Effector CD8-positive, alpha-beta T cell (primary cell): ENCODE data around the gene SDHB.

Experiments used
- DNase-seq: peaks from one replicate; lab custom pipeline; 2025; lab: John Stamatoyannopoulos, UW

Gene SDHB

DNA sequence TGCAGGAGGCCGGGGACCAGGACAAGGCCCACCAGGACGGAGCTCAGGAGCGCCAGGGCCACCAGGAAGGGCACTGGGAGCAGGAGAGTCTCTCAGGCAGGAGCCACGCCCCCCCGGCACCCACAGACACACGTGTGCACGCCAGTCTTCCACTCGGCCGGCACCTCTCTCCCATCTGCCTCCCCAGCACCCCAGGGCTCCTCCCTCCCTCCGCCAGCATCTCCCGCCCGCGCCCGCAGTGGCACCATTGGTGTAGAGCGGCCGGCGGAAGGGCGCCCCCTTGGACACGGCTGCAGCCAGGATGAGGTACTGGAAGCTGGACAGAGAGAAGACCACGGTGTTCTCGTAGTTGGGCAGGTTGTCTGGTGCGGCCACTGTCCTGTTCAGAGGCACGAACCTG lies 67.3 kb downstream of the SDHB start:
- no peak for DNase-seq

DNA sequence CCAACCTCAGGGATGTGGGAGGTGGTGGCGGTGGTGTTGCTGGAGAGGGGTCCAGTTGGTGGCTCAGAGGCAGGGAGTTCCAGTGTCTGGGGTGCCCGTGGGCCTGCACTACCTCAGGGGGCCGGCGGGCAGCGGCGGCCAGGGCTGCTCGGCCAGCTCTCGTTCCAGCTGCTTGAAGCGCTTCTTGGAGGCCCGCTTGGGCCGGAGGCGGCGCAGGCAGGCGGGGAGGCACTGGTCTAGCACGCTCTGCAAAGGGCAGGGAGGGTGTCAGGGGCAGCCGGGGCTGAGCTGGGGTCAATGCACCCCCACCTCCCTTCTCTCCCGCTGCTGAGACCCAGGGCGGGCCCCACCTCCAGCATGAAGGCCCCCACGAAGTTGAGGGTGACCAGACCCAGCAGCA lies 67.7 kb downstream of the SDHB start:
- DNase-seq, result no peak

DNA sequence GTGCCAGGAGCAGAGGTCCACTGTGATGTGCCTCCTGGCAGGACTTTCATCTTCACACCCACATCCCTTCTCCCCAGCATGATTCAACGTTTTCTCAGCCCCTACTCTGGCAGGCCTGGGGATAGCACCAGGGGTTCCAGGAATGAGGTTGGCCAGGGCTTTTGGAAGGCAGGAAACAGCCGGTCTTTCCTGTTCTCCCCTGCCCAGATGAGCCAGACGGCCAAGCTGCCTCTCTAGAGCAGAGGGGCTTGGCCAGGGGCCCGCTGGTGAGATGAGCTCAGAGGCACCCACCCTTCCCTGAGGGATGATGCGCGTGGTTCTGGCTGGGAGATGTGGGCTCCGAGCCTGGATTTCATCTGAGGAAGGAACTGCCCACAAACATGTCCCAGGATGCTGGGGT lies 69.1 kb downstream of the SDHB start:
- no peak for DNase-seq

DNA sequence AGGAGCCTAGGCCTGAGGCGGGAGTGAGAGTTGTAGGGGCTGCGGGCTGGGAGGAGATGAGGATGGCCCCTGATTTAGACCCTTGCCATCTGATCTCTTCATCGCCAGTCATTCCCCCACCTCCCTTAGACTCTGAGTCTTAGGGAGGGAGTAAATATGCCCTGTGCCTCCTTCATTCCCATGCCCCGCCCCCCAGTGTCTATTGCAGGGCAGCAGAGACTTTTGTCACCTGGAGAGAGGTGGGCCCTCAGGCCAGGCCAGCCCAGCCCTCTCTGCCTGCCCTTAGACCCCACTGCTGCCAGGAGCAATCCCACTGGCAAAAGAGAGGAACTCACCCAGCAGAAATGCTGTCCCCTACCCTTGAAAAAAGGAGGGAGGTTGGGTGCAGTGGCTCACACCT lies 70.2 kb downstream of the SDHB start:
- no peak for DNase-seq

DNA sequence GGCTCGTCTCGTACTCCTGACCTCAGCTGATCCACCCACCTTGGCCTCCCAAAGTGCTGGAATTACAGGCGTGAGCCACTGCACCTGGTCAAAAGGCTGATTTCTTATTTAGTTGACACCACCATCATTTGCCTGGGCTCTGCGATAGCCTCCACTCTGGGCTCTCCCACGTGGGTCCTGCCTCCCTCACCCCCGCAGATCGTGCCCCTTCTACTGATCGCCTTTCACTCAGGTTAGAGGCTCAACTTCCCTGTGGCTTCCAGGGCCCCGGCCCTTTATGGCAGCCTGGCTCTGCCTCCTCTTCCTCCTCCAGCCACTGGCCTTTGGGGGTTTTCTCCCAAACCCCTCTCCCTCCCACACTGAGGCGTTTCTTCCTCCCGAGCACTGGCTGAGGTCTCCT lies 70.9 kb downstream of the SDHB start:
- no peak for DNase-seq

DNA sequence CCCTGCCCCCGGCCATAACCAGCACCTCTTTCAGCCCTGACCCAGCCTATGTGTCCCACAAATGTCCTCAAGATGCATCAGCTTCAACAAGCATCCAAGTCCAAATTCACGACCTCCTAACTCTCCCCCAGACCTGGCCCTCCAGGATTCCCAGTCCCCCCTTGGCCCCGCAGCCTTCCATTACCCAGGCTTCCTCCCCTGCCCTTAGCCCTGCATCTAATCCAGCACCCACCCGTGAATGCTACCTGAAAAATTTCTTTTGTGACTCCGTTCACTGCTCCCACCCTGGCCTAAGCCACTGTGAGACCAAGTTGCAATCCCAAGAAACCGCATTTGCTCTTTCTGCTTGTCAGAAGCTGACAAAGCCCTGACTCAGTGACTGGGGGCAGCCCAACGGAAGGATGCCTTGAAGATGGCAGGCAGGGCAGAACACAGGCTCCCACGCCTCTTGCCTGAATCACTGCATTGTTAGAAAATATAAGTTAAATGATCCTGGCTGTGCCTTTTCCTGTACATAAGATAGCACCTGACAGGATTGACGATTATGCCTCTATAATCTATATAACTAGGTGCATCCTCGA lies 72.5 kb downstream of the SDHB start:
- no peak for DNase-seq

DNA sequence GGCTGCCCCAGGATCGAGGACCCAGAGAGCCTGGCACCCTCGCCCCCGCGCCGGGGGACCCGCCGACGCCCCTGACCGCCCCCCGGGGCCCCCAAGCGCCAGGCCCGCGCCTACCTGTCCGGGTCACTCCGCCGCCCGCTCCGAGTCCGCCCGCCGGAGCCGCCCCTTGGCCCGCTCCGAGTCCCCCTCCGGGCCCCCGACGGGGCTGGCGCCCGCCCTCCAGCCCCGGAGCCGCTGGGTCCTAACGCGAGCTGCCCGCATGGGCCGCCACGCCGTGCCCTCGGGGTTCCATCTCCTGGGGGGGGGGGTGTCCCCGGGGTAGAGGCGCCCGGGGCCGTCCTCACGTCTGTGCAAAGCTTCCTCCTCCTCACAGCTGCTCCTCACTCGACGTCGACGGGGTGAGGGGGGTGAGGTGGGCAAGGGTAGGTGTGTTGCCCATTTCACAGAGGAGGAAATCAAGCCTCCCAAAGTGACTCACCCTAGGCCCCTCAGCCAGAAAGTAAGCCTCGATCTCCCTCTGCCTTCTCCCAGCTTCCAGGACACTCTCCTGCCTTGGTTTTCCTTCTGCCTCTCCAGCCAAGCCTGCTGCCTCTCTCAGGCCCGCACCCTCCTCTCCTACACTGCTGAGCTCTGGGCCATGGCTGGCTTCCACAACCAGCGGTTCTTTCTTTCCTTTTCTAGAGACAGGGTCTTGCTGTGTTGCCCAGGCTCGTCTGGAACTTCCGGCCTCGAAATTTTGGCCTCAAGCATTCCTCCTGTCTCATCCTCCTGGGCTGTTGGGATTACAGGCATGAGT lies 73.2 kb downstream of the SDHB start, which contains the start of gene MFAP2:
Gene MFAP2, minus strand, starts transcription at position 148 of the 796 bp plus-strand sequence. CDS start 2,347 bp downstream, outside the sequence.
- no peak for DNase-seq

DNA sequence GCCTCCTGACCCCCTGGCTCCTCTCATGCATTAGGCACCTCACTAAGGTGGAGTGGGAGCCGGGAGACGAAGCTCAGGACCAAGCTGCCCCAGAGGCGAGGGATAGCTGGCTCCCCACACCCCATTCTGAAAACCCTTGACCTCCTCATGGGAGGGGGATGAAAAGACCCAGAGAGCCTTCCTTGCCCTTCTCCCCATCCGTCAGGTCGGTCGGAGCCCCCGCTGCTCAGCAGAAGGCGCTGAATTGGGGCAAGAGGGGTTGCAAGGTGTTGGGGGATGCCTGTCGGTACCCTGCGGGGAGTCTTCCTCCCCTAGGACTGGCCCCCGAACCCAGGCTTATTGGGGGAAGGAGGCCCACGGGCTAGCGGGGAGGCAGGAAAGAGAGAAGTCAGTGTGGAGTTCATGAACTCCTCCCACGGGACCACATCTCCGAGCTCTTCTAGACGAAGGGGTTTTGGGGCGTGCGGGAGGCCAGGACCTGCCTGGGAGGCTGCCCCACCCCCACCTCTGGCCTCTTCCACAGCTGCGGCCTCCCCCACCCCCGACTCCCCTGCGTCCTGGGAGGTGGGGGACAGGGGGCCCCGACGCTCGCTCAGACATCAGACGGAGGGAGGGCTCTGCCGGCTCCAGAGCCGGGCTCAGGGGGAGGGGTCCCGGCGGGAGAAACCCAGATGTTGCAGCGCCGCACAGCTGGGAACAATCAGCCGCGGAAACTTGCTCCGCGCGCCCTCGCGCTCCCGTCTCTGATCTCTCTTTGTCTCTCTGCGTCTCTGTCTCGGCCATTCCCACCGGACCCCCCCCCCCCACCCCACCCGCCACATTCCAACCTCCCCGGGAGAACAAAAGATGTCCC lies 74.1 kb downstream of the SDHB start:
- no peak for DNase-seq

DNA sequence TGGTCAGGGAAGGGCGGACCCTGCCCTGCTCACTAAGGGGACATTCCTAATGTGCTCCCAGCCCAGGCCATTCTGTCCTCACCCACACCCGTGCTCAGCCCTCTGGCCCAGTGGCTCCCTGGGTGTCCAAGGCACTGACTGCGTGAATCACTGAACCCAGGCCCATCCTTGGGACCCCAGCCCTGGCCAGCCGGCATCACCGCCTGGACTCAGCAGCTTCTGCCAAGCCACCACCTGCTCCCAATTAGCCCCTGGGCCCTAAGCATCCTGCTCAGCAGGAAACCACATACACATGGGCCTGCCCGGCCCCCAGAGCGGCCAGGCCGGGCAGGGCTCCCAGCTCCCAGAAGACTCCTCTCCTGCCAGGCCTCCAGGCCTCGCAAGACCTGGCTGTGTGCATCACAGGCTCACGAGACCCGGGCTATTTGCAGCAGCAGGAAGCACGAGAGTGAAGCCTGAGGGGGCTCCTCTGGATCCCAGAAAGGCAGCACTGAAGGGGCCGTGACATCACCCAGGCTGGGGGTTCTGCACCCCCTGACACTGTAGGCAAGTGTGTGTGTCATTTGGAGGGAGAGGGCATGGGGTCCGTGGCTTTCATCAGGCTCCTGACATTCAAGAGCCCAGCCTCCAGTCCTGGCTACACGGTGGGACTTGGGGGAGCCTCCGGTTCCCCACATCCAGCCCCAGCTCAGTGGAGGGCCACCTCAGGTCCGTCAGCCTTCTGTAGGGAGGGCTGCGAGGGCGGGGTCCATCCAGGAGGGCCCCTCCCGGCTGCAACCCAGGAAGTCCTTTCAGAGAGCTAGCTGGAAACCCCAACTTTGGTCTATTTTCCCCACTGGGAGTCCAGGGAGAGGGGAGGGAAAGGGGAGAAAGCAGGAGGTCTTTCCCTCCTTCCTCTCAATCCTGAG lies 75.0 kb downstream of the SDHB start:
- no peak for DNase-seq

DNA sequence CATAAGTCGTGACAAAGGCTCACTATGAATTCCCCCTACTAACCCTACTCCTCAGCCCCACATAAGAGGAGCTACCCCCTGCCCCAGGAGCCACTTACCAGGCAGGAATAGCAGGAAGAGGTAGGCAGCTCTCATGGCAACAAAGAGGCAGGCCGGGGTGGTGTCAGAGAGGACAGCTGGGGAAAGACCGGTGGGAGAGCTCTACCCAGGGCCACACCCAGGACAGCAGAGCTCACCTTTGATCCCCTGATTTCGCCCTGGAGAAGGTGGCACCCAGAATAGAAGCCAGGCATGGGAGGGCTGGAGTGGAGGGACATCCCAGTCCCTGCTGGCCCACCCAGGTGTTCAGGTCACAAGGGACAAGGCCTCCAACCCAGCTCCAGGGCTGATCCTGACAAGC lies 75.7 kb downstream of the SDHB start:
- no peak for DNase-seq

DNA sequence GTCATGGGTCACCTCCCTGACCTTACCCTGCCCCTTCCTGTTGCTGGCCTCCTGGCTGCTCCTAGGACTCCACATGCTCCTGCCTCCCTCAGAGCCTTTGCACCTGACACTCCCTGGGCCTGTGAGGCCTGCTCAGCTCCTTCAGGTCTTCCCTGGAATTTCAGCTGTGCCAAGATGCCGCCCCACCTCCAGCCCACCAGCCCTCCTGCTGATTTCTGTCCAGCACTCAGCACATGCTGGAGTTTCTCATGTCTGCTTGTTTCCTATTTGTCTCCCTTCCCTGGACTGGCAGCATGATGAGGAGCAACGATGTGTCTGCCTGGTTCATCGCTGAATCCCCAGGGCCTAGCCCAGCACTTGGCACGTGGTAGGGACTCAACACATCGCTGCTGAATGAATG lies 76.5 kb downstream of the SDHB start:
- no peak for DNase-seq

DNA sequence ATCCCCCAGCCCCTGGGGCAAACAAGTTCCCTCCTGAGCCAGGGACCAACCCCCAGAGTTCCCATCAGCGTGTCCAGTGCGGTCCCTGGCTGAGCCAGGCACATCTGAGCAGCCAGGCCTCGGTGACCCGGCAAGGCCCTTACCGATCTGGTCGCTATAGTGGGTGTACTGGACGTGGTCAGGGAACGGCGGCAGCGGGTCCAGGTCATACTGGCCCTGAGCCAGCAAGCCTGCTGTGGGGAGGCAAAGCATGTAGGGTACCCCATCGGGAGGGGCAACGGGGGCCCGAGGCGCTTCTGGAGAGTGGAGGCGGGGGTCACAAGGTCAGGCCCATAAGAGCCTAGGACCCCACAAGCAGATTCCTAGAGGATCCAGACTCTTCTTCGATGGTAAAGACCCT lies 76.9 kb downstream of the SDHB start:
- DNase-seq, result no peak

DNA sequence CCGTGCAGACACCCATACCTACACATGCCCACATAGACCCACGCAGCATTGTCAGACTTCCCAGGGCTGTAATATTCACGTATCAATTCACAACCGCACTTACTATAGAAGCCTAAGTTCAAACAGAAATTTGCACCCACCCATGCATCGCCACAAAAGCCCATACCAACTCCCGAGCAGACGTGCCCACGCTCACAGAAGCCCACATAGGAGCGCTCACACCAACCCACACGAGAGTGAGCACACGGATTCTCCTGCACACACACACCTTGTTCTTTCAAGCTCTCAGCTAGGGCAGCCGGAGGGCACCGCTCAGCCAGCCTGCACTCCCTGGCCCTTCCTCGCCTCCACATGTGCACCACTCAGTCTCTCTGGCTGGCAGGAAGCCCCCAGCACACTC lies 78.0 kb downstream of the SDHB start:
- DNase-seq, result no peak

DNA sequence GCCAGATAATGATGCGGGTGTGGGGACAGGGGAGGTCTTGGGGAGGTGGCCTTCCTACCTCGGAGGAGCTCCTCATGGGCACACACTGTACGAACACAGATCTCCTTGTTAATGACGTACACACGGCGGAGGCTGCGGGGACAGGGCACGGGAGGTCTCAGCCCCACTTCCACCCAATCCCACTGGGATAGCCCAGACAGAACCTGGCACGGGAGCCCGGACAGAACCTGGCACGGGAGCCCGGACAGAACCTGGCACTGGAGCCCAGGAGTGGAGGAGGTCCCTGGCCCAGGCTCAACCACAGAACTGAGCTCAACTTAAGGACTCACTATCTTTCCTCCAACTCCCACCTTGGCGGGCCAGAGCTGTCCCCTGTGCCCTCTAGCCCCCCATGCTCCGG lies 78.6 kb downstream of the SDHB start:
- no peak for DNase-seq

DNA sequence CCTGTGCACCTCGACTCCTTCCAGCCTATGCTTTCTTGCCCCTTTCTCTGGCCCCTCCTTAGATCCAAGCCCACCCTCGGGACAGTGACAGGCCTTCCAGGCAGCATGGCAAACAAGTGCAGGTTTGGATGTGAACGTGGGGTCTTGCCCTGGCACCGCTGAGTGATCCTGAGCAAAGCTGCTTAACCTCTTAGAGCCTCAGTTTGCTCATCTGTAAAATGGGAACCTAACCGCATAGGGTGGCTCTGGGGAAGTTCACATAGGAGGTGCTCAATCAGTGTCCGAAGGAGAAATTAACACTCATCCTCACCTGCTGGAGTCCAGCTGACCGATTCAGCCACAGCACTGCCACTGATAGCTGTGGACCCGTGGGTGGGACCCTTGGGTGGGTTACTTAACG lies 80.6 kb downstream of the SDHB start:
- DNase-seq, result no peak

DNA sequence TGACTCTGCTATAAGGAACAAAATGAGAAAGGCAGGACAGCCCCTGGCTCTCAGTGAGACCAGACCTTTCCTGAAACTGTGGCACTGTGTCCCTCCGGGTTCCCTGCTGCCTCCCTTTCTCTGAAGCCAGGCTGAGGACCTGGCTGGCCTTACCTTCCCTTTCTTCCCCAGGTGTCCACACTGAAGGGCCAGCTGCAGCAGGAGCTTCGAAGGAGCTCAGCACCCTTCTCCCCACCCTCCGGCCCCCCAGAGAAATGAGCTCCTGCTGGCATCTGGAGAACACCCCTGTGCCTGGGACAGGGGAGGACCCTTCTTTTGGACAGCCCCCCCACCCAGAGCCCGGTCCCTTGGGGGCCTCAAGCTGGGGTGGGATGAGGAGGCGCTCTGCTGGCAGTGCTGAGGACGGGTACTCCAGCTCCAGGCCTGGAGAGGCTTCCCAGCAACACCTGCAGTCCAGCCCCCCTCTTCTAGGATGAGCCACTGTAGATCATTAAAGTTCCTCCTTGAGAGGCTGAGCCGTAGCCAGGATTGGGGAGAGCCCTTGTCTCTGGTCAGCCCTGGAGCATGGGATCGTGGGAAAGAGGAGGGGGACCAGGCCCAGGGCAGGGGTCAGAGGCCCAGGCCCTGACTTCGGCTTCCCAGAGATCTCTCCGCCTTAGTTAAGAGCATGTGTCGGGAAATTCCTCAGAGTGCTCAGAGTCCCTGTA lies 81.5 kb downstream of the SDHB start:
- no peak for DNase-seq

DNA sequence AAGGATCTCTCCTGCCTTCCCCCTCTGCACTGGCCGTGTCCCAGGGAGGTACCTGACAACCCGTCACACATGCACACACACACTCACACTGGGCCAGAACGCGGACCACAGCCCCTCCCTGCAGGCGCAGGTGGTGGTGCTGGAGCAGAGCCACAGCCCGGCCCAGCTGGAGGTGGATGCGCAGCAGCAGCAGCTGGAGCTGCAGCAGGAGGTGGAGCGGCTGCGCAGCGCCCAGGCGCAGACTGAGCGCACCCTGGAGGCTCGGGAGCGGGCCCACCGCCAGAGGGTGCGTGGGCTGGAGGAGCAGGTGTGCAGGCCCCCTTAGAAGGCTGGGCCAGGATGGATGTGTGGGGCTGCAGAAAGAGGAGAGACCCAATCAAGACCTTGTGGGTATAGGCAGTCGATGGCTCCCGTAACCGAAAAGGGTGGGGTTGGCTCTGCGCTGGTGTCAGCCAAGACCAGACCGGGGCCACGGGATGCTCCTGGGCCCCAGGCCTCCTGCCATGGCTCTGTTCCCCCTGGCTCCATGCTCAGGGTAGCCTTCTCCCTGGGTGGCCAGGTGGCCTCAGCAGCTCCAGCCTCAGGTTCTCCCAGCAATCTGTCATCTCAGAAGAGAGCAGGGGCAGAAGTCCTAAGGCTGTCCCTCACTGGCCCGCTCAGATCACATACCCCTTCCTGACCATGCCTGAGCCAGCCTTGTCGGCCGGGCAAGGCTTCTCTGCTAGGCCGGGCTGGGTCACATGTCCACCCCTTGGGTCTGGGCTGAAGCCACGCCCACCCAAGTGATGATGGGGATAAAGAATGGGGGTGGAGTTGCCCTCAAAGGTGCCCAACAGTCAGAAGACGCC lies 82.3 kb downstream of the SDHB start:
- no peak for DNase-seq

DNA sequence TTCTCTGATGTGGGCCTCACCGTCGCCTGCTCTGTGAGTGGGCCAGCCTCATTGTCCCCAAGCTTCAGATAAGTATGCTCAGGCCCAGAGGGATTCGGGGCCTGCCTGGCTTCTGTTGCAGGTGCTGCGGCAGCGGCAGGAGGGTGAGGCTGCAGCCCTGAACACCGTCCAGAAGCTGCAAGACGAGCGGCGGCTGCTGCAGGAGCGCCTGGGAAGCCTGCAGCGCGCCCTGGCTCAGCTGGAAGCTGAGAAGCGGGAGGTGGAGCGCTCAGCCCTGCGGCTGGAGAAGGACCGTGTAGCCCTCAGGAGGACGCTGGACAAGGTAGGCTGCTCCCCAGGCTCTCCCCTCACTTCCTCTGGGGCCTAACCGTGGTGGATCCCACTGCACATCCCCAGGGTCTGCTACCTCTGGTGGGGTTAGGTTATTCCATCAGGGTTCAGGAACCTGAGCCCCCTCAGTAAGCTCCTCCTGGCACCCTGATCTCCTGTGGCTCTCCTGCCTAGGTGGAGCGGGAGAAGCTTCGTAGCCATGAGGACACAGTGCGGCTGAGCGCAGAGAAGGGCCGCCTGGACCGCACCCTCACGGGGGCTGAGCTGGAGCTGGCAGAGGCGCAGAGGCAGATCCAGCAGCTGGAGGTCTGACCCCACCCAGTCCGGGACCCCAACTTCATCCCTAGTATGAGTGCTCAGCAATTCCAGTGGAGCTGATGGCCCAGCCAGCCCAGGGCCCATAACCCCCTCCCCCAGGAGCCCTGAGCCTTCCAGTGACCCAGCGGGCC lies 83.5 kb downstream of the SDHB start:
- no peak for DNase-seq

DNA sequence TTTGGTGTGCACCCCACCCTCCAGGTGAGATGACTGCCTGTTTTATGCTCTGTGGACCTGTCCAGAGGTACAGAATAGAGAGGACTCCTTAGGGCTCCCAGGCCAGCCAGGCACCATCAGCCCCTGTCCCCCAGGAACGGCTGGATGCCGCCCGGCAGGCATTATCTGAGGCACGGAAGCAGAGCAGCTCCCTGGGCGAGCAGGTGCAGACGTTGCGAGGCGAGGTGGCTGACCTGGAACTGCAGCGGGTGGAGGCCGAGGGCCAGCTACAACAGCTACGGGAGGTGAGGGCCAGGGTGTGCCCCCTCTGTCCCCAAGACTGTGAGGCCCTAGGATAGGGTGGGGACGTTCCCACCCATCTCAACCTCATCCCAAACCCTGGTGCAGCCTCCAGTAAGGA lies 84.2 kb downstream of the SDHB start:
- no peak for DNase-seq
